ENCODE measurements around the gene LRP6. TPM values are rescaled to one million over a fixed set of nuclear protein-coding genes. Genes with fewer than 3 reads are reported as not detected.

LRP6 gene
- polyA plus RNA-seq, 4 donors = 2.2 to 23.6 (median 4.1) TPM

DNA sequence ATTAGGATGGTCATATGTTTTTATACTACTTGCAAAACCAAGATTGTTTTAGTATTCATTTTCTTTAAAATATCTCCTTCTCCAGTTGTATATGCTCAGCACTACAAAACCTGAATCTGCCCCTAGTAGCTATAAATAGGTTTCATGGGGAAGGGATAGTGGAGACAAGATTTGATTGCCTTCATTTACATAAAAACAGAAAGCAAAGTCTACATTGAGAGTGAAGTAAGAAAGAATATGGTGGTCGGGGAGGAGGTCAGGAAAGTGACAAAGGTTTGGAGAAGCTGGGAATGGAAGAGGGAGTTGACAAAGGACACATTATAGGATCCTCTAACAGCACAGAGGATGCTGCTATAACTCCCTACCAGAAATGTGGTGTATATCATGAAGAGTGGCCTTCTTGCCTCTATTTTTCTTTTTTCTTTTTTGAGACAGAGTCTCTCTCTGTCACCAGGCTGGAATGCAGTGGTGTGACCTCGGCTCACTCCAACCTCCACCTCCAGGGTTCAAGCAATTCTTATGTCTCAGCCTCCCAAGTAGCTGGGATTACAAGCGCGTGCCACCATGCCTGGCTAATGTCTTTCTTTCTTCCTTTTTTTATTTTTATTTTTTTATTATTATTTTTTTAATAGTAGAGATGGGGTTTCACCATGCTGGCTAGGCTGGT is 6.6 kb upstream of the LRP6 start:
- 76 to 83% (median 78%) methylated on average over 4 of the region's 4 CpGs for WGBS, 3 donors
- FAIRE-seq (no peak), DNase-seq (no peak)
- Histone ChIP-seq H3K27ac (ENCODE audit: low read depth in 1 of 3, low read length in 2 of 3) (no peak overlapping the region), H3K4me3 (ENCODE audit: low read depth in 1 of 3, low read length in 3 of 3) (no peak overlapping the region), H3K27me3 (ENCODE audit: control insufficient read depth in 3 of 3, insufficient read depth in 3 of 3, low read length in 3 of 3) (no peaks in the 10 kb centered on the region), H3K4me1 (ENCODE audit: control insufficient read depth in 3 of 3, insufficient read depth in 2 of 3, low read depth in 1 of 3, low read length in 2 of 3) (no peaks in the 10 kb centered on the region), H3K36me3 (ENCODE audit: control insufficient read depth in 3 of 3, insufficient read depth in 2 of 3, low read depth in 1 of 3, low read length in 3 of 3) (no peaks in the 10 kb centered on the region), H3K9me3 (ENCODE audit: control insufficient read depth in 2 of 2, insufficient read depth in 1 of 2, low read depth in 1 of 2, low read length in 1 of 2) (peaks cover 0 to 11% of the 10 kb centered on the region in 2 donors)

- no peak for DNase-seq
- no peak overlapping the region for H3K27ac ChIP-seq (ENCODE audit: low read depth in 1 of 3, low read length in 2 of 3)
- H3K36me3 ChIP-seq (ENCODE audit: control insufficient read depth in 3 of 3, insufficient read depth in 2 of 3, low read depth in 1 of 3, low read length in 3 of 3) = no peaks in the 10 kb centered on the region
- H3K9me3 ChIP-seq (ENCODE audit: control insufficient read depth in 2 of 2, insufficient read depth in 1 of 2, low read depth in 1 of 2, low read length in 1 of 2) = peaks cover 0 to 11% of the 10 kb centered on the region in 2 donors
- no peaks in the 10 kb centered on the region for H3K27me3 ChIP-seq (ENCODE audit: control insufficient read depth in 3 of 3, insufficient read depth in 3 of 3, low read length in 3 of 3)
- no peaks in the 10 kb centered on the region for H3K4me1 ChIP-seq (ENCODE audit: control insufficient read depth in 3 of 3, insufficient read depth in 2 of 3, low read depth in 1 of 3, low read length in 2 of 3)
- no peak overlapping the region for H3K4me3 ChIP-seq (ENCODE audit: low read depth in 1 of 3, low read length in 3 of 3)
- no peak for FAIRE-seq
Observed at GRCh38 chr12:12272869-12273268, 6.0 kb upstream of the LRP6 start.

DNA sequence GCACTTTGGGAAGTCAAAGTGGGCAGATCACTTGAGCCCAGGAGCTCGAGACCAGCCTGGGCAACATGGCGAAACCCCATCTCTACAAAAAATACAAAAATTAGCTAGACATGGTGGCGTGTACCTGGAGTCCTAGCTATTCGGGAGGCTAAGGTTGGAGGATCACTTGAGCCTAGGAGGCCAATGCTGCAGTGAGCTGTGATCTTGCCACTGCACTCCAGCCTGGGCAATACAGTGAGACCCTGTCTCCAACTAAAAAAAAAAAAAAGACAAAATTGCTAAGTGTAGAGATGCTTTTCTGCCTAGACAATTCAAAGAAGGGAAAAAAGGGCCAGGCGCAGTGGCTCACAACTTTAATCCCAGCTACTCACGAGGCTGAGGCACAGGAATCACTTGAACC is 3.4 kb upstream of the LRP6 start:
- no peaks in the 10 kb centered on the region for H3K36me3 ChIP-seq (ENCODE audit: control insufficient read depth in 3 of 3, insufficient read depth in 2 of 3, low read depth in 1 of 3, low read length in 3 of 3)
- WGBS, 3 donors = 93 to 97% (median 97%) methylated on average over 6 of the region's 6 CpGs
- no peaks in the 10 kb centered on the region for H3K27me3 ChIP-seq (ENCODE audit: control insufficient read depth in 3 of 3, insufficient read depth in 3 of 3, low read length in 3 of 3)
- no peaks in the 10 kb centered on the region for H3K4me1 ChIP-seq (ENCODE audit: control insufficient read depth in 3 of 3, insufficient read depth in 2 of 3, low read depth in 1 of 3, low read length in 2 of 3)
- no peak overlapping the region for H3K4me3 ChIP-seq (ENCODE audit: low read depth in 1 of 3, low read length in 3 of 3)
- no peak for FAIRE-seq
- H3K9me3 ChIP-seq (ENCODE audit: control insufficient read depth in 2 of 2, insufficient read depth in 1 of 2, low read depth in 1 of 2, low read length in 1 of 2) = no peaks in the 10 kb centered on the region
- DNase-seq = no peak
- no peak overlapping the region for H3K27ac ChIP-seq (ENCODE audit: low read depth in 1 of 3, low read length in 2 of 3)

- Histone ChIP-seq H3K36me3 (ENCODE audit: control insufficient read depth in 3 of 3, insufficient read depth in 2 of 3, low read depth in 1 of 3, low read length in 3 of 3) (peaks cover 0 to 2% (median 0%) of the 10 kb centered on the region in 3 donors), H3K27me3 (ENCODE audit: control insufficient read depth in 3 of 3, insufficient read depth in 3 of 3, low read length in 3 of 3) (no peaks in the 10 kb centered on the region), H3K4me1 (ENCODE audit: control insufficient read depth in 3 of 3, insufficient read depth in 2 of 3, low read depth in 1 of 3, low read length in 2 of 3) (no peaks in the 10 kb centered on the region), H3K27ac (ENCODE audit: low read depth in 1 of 3, low read length in 2 of 3) (peak overlapping the region in 1 of 3 donors; percentile 99), H3K4me3 (ENCODE audit: low read depth in 1 of 3, low read length in 3 of 3) (peak overlapping the region in 2 of 3 donors; percentile 71 to 94), H3K9me3 (ENCODE audit: control insufficient read depth in 2 of 2, insufficient read depth in 1 of 2, low read depth in 1 of 2, low read length in 1 of 2) (no peaks in the 10 kb centered on the region)
- DNase-seq (peak; percentile 12 to 27), FAIRE-seq (no peak)
- 12 to 27% (median 24%) methylated on average over 6 of the region's 6 CpGs for WGBS, 3 donors
Observed at GRCh38 chr12:12267742-12268200, 927 bp upstream of the LRP6 start.

DNA sequence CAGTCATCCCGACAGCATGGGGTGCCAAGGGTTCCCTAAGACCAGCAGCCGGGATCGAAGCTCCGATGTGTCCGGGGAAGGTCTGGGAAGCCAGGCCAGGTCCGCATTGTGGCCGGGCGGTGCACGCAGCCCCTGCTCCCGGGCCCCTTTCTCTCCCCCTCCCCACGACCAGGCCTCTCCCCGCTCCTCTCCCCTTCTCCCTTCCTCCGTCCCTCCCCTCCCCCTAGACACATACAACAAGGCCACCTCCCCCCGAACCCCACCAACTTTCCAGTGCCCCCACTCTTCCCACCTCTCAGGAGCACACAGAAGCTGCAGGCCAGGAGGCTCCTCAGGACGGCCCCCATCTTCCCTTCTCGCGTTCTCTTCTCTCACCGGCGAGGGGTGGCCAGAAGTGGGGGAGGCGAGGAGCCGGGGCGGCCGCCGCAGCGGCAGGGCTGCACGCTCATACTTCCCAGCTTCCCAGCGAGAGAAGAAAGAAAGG is 413 bp downstream of the LRP6 start:
- no peaks in the 10 kb centered on the region for H3K27me3 ChIP-seq (ENCODE audit: control insufficient read depth in 3 of 3, insufficient read depth in 3 of 3, low read length in 3 of 3)
- H3K27ac ChIP-seq (ENCODE audit: low read depth in 1 of 3, low read length in 2 of 3) = peak overlapping the region; percentile 76 to 99 (median 97)
- DNase-seq = peak in 1 of 2 donors; percentile 25
- no peaks in the 10 kb centered on the region for H3K9me3 ChIP-seq (ENCODE audit: control insufficient read depth in 2 of 2, insufficient read depth in 1 of 2, low read depth in 1 of 2, low read length in 1 of 2)
- H3K4me1 ChIP-seq (ENCODE audit: control insufficient read depth in 3 of 3, insufficient read depth in 2 of 3, low read depth in 1 of 3, low read length in 2 of 3) = no peaks in the 10 kb centered on the region
- peaks cover 0 to 2% (median 0%) of the 10 kb centered on the region in 3 donors for H3K36me3 ChIP-seq (ENCODE audit: control insufficient read depth in 3 of 3, insufficient read depth in 2 of 3, low read depth in 1 of 3, low read length in 3 of 3)
- H3K4me3 ChIP-seq (ENCODE audit: low read depth in 1 of 3, low read length in 3 of 3) = peak overlapping the region; percentile 60 to 94 (median 71)
- no peak for FAIRE-seq
- WGBS, 3 donors = 0 to 1% (median 1%) methylated on average over 15 to 27 of the region's 27 CpGs

DNA sequence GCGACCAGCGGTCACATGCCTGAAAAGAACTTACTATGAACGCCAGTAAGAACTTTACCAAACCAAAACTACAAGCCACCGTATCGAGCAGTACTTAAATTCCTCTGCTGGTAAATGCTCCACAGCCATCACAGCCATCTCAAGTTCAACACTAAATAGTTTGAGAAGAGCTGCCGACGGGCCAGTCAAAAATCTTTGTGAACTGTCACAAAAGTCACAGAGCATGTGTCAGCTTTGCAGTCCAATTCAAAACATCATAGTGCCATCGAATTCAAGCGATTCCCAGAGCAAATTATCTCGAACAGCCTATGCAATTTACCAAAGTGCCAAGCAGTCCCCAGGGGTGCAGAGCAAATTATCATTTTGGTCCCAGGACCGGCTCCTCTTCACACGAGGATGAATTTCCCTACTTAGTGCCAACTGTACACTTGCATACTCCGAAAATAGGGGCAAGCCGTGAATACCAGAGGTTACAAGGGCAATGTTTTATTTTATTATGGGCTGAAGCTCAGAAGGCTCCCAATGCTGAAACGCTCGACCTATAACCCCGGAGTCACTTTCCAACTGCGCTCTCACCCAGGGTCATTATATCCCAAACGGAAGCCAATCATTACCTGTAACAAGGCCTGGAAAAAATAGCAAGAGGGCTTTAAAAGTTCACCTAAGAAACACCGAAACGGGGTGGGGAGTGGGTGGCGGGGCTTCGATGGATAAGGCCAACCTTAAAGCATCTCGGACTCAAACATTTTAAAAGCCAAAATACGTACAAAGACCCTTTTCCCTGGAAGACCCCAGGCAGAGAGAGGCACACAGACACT is 1.1 kb downstream of the LRP6 start:
- Histone ChIP-seq H3K36me3 (ENCODE audit: control insufficient read depth in 3 of 3, insufficient read depth in 2 of 3, low read depth in 1 of 3, low read length in 3 of 3) (peaks cover 0 to 2% (median 0%) of the 10 kb centered on the region in 3 donors), H3K4me3 (ENCODE audit: low read depth in 1 of 3, low read length in 3 of 3) (peak overlapping the region; percentile 60 to 94 (median 71)), H3K27me3 (ENCODE audit: control insufficient read depth in 3 of 3, insufficient read depth in 3 of 3, low read length in 3 of 3) (no peaks in the 10 kb centered on the region), H3K4me1 (ENCODE audit: control insufficient read depth in 3 of 3, insufficient read depth in 2 of 3, low read depth in 1 of 3, low read length in 2 of 3) (no peaks in the 10 kb centered on the region), H3K9me3 (ENCODE audit: control insufficient read depth in 2 of 2, insufficient read depth in 1 of 2, low read depth in 1 of 2, low read length in 1 of 2) (no peaks in the 10 kb centered on the region), H3K27ac (ENCODE audit: low read depth in 1 of 3, low read length in 2 of 3) (peak overlapping the region; percentile 25 to 99 (median 97))
- FAIRE-seq = no peak
- WGBS, 3 donors = 3 to 6% (median 5%) methylated on average over 25 of the region's 25 CpGs
- DNase-seq = peak; percentile 53 to 61

DNA sequence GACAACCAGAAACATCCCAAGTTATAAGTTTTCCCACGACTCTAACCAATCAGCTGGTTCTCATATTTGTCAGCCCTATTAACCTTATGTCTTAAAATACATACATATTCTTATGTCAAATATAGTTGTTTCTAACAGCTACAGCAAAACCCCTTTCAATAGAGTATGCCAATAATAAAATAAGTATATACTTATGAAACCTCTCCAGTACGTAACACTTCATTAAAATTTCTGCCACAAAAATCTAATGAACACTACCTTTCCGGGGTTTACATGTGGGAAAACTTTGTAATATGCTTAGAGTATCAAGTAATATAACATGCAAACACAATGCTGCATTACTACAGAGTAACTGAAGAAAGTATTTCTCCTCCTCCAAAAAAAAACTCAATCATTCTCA is 1.8 kb downstream of the LRP6 start:
- Histone ChIP-seq H3K36me3 (ENCODE audit: control insufficient read depth in 3 of 3, insufficient read depth in 2 of 3, low read depth in 1 of 3, low read length in 3 of 3) (peaks cover 0 to 2% (median 0%) of the 10 kb centered on the region in 3 donors), H3K27ac (ENCODE audit: low read depth in 1 of 3, low read length in 2 of 3) (no peak overlapping the region), H3K27me3 (ENCODE audit: control insufficient read depth in 3 of 3, insufficient read depth in 3 of 3, low read length in 3 of 3) (no peaks in the 10 kb centered on the region), H3K9me3 (ENCODE audit: control insufficient read depth in 2 of 2, insufficient read depth in 1 of 2, low read depth in 1 of 2, low read length in 1 of 2) (no peaks in the 10 kb centered on the region), H3K4me1 (ENCODE audit: control insufficient read depth in 3 of 3, insufficient read depth in 2 of 3, low read depth in 1 of 3, low read length in 2 of 3) (no peaks in the 10 kb centered on the region), H3K4me3 (ENCODE audit: low read depth in 1 of 3, low read length in 3 of 3) (peak overlapping the region in 2 of 3 donors; percentile 71 to 94)
- FAIRE-seq (no peak), DNase-seq (peak in 1 of 2 donors; percentile 11)
- 25 to 41% (median 36%) methylated on average over 3 of the region's 3 CpGs for WGBS, 3 donors

DNA sequence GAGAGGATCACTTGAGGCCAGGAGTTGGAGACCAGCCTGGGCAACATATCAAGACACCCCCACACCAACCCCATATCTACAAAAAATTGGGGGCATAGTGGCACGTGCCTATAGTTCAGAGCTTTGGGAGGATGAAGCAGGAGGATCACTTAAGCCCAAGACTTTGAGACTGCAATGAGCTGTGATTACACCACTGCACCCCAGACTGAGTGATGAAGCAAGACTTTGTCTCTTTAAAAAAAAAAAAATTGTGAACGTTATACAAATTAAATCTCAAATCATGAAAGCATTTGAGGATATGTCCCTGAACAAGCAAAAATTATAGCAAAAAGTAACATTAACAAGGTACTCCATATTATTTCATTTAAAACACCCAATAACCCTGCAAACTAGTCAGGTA is 2.9 kb downstream of the LRP6 start:
- no peak for DNase-seq
- Histone ChIP-seq H3K4me1 (ENCODE audit: control insufficient read depth in 3 of 3, insufficient read depth in 2 of 3, low read depth in 1 of 3, low read length in 2 of 3) (no peaks in the 10 kb centered on the region), H3K9me3 (ENCODE audit: control insufficient read depth in 2 of 2, insufficient read depth in 1 of 2, low read depth in 1 of 2, low read length in 1 of 2) (no peaks in the 10 kb centered on the region), H3K4me3 (ENCODE audit: low read depth in 1 of 3, low read length in 3 of 3) (no peak overlapping the region), H3K27ac (ENCODE audit: low read depth in 1 of 3, low read length in 2 of 3) (no peak overlapping the region), H3K27me3 (ENCODE audit: control insufficient read depth in 3 of 3, insufficient read depth in 3 of 3, low read length in 3 of 3) (no peaks in the 10 kb centered on the region), H3K36me3 (ENCODE audit: control insufficient read depth in 3 of 3, insufficient read depth in 2 of 3, low read depth in 1 of 3, low read length in 3 of 3) (peaks cover 0 to 2% (median 0%) of the 10 kb centered on the region in 3 donors)
- FAIRE-seq = no peak
- WGBS, 3 donors = 18 to 49% (median 31%) methylated on average over 2 of the region's 2 CpGs
